ENCODE data around the gene SLC22A14.

GRCh38 chr3:38361496-38361895 is 79.4 kb downstream of the SLC22A14 start:
- TF ChIP-seq POLR2A (IDR thresholded peaks at IDR 0.05; ENCODE audit: low read depth, low read length) (no peak), POLR2AphosphoS5 (IDR thresholded peaks at IDR 0.05; ENCODE audit: low read depth, low read length) (no peak), TAF1 (IDR thresholded peaks at IDR 0.05; ENCODE audit: borderline replicate concordance, low read depth, low read length) (no peak)

Data from GM12892 (cell line).